Neural cell (in vitro differentiated cells): ENCODE data around the gene ITGB7.

Experiments used
- EP300 ChIP-seq: fragments of 450-650 bp; conservative IDR thresholded peaks from 2 replicates; pipeline ENCODE4 v1.6.1; 2014; ENCODE audit warnings: antibody characterized with exemption, mild to moderate bottlenecking, moderate library complexity; ENCODE audit not compliant: poor library complexity, severe bottlenecking
- EZH2 ChIP-seq: fragments of 200-600, 300-800 bp; shearing (Covaris generic), sonication (generic); IDR thresholded peaks from 2 replicates; pipeline ENCODE4 v1.6.1; 2014; ENCODE audit warnings: antibody characterized with exemption, low read length, borderline replicate concordance, mild to moderate bottlenecking; ENCODE audit not compliant: insufficient read depth, poor library complexity, severe bottlenecking
- POLR2AphosphoS5 ChIP-seq: IDR thresholded peaks from 2 replicates; pipeline ENCODE4 v1.6.1; 2012
- RAD21 ChIP-seq: fragments of 450-650 bp; conservative IDR thresholded peaks from 2 replicates; pipeline ENCODE4 v1.6.1; 2014; ENCODE audit warnings: antibody characterized with exemption, mild to moderate bottlenecking, moderate library complexity
- SMC3 ChIP-seq: fragments of 450-650 bp; conservative IDR thresholded peaks from 2 replicates; pipeline ENCODE4 v1.6.1; 2014; ENCODE audit warnings: antibody characterized with exemption, mild to moderate bottlenecking, moderate library complexity; ENCODE audit not compliant: poor library complexity
- TAF1 ChIP-seq: IDR thresholded peaks from 2 replicates; pipeline ENCODE4 v1.6.1; 2012; ENCODE audit warnings: low read depth
- TF ChIP-seq, protein P1 (sequence below): fragments of 450-650 bp; IDR thresholded peaks from 2 replicates; pipeline ENCODE4 v1.5.1; 2014; ENCODE audit warnings: antibody characterized with exemption, mild to moderate bottlenecking, moderate library complexity; ENCODE audit not compliant: poor library complexity, severe bottlenecking

- TF ChIP-seq SMC3, result no peak
- TF ChIP-seq TAF1, result no peak
- TF ChIP-seq, protein P1, sequence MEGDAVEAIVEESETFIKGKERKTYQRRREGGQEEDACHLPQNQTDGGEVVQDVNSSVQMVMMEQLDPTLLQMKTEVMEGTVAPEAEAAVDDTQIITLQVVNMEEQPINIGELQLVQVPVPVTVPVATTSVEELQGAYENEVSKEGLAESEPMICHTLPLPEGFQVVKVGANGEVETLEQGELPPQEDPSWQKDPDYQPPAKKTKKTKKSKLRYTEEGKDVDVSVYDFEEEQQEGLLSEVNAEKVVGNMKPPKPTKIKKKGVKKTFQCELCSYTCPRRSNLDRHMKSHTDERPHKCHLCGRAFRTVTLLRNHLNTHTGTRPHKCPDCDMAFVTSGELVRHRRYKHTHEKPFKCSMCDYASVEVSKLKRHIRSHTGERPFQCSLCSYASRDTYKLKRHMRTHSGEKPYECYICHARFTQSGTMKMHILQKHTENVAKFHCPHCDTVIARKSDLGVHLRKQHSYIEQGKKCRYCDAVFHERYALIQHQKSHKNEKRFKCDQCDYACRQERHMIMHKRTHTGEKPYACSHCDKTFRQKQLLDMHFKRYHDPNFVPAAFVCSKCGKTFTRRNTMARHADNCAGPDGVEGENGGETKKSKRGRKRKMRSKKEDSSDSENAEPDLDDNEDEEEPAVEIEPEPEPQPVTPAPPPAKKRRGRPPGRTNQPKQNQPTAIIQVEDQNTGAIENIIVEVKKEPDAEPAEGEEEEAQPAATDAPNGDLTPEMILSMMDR, result no peak
- TF ChIP-seq EP300, result no peak
- no peak for TF ChIP-seq RAD21
- TF ChIP-seq POLR2AphosphoS5, result no peak
- TF ChIP-seq EZH2, result no peak
Observed at GRCh38 chr12:53179687-53180219, 27.3 kb downstream of the ITGB7 start.
